OCI-LY3 (cell line): ENCODE measurements around the gene ARFIP1.

Experiments used
- H2AFZ ChIP-seq: fragments of 200-600, 300-600 bp; shearing (Covaris generic); 2 replicates; pipeline ENCODE4 v1.6.0; 2014; ENCODE audit warnings: antibody characterized with exemption, low read depth, low read length
- H3K27ac ChIP-seq: fragments of 200-600, 300-600 bp; sonication (generic); 2 replicates; pipeline ENCODE4 v1.5.1; 2014; ENCODE audit warnings: mild to moderate bottlenecking, low read length, moderate library complexity, mixed read lengths
- H3K27me3 ChIP-seq: fragments of 200-600, 300-600 bp; sonication (generic); 2 replicates; pipeline ENCODE4 v1.6.1; 2014; ENCODE audit warnings: low read depth, low read length, mixed read lengths
- H3K36me3 ChIP-seq: fragments of 200-600, 300-600 bp; sonication (generic); replicated peaks from 2 replicates; pipeline ENCODE3; 2014; ENCODE audit warnings: low read depth, low read length, mixed read lengths
- H3K4me1 ChIP-seq: fragments of 300-600, 200-600 bp; sonication (generic); 2 replicates; pipeline ENCODE4 v1.6.1; 2014; ENCODE audit warnings: low read length, mixed read lengths
- H3K4me2 ChIP-seq: fragments of 200-600, 300-600 bp; sonication (generic); 2 replicates; pipeline ENCODE4 v1.6.1; 2014; ENCODE audit warnings: low read length, mixed read lengths
- H3K4me3 ChIP-seq: fragments of 300-600, 200-600 bp; sonication (generic); 2 replicates; pipeline ENCODE4 v1.5.1; 2014; ENCODE audit warnings: antibody characterized with exemption, mild to moderate bottlenecking, low read length, moderate library complexity
- H3K79me2 ChIP-seq: fragments of 300-600, 200-600 bp; shearing (Covaris generic); 2 replicates; pipeline ENCODE4 v1.6.1; 2014; ENCODE audit warnings: mild to moderate bottlenecking, low read length, mixed read lengths
- H3K9ac ChIP-seq: fragments of 300-600, 200-600 bp; shearing (Covaris generic); 2 replicates; pipeline ENCODE4 v1.6.0; 2014; ENCODE audit warnings: mild to moderate bottlenecking, low read length, moderate library complexity
- H3K9me3 ChIP-seq: fragments of 200-600, 300-600 bp; shearing (Covaris generic); 2 replicates; pipeline ENCODE4 v1.6.1; 2014; ENCODE audit warnings: low read length, mixed read lengths; ENCODE audit not compliant: insufficient read depth
- H4K20me1 ChIP-seq: fragments of 200-600, 300-600 bp; sonication (generic); 2 replicates; pipeline ENCODE4 v1.6.1; 2016; ENCODE audit warnings: low read length, mixed read lengths; ENCODE audit not compliant: insufficient read depth
- CTCF ChIP-seq: fragments of 200-600, 300-600 bp; sonication (generic); IDR thresholded peaks from 2 replicates; pipeline ENCODE4 v1.5.1; 2014; ENCODE audit warnings: antibody characterized with exemption, low read length, low read depth
- EZH2phosphoT487 ChIP-seq: fragments of 200-600 bp; shearing (Covaris generic); IDR thresholded peaks from 2 replicates; pipeline ENCODE4 v1.6.1; 2018; ENCODE audit warnings: antibody characterized with exemption, mixed run types, low read depth

The ARFIP1 gene

DNA sequence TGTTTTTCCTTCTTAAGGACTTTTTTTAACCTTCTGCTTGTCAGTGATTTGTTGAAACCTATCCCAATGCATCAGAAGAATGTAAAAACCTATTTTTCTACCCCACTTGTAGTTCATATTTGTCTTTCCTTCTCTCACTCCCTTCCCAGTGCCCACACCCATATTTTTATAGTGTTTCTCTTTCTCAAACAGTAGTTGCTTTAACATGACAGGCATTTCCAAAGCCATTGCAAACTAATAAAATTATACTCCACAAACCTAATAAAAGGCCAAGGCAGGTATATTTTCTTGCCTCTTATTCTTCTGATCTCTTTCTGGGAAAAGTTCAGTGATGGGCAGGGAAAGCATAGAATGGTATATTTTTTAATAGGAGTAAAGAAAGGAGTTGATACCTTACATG is 120.6 kb downstream of the ARFIP1 start:
- H3K9ac ChIP-seq, result no peak overlapping the region
- no peak overlapping the region for H3K4me3 ChIP-seq
- H3K4me1 ChIP-seq, result no peaks in the 10 kb centered on the region
- TF ChIP-seq CTCF, result no peak
- no peak for TF ChIP-seq EZH2phosphoT487
- no peaks in the 10 kb centered on the region for H4K20me1 ChIP-seq
- no peak overlapping the region for H3K27ac ChIP-seq
- no peaks in the 10 kb centered on the region for H3K27me3 ChIP-seq
- no peak overlapping the region for H3K4me2 ChIP-seq
- H2AFZ ChIP-seq, result no peak overlapping the region
- no peaks in the 10 kb centered on the region for H3K36me3 ChIP-seq
- H3K9me3 ChIP-seq, result no peaks in the 10 kb centered on the region
- H3K79me2 ChIP-seq, result no peaks in the 10 kb centered on the region

DNA sequence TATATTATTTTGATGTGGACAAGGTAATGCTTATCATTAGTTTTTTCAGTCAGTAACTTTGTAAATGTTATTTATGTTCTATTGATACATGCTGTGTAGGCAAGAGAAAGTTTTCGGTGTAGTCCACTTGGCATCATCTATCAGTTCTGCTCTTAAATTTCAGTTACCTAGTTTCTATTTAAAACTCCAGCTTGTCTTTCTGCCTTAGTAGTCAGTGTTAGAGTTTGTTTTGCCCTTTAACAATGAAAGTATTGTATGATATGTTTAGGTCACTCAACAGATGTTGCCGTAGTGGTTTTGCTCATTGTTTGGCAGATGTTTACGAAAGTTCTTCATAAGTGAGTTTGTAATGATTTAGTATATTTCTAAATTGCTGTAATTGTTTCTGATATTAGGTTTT is 121.5 kb downstream of the ARFIP1 start:
- Histone ChIP-seq H3K79me2 (no peaks in the 10 kb centered on the region), H3K4me2 (no peak overlapping the region), H4K20me1 (no peaks in the 10 kb centered on the region), H3K4me1 (no peaks in the 10 kb centered on the region), H3K9me3 (no peaks in the 10 kb centered on the region), H2AFZ (no peak overlapping the region), H3K27ac (no peak overlapping the region), H3K27me3 (no peaks in the 10 kb centered on the region), H3K36me3 (no peaks in the 10 kb centered on the region), H3K4me3 (no peak overlapping the region), H3K9ac (no peak overlapping the region)
- TF ChIP-seq CTCF (no peak), EZH2phosphoT487 (no peak)

GRCh38 chr4:152903658-152904057 is 123.9 kb downstream of the ARFIP1 start:
- H3K79me2 ChIP-seq, result no peaks in the 10 kb centered on the region

DNA sequence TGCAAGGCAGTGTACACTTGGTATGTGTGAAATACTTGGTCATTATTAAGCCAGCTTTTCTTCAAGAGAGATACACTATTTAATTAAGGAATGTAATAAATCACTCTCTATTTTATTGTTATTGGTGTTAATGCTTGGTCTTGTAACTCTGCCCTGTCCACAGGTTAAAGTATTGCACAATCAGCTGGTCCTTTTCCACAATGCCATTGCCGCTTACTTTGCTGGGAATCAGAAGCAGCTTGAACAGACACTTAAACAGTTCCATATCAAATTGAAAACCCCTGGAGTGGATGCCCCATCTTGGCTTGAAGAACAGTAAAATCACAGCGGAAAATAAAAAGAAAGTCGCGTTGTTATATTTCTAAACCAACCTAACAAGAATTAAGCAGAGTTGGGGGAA is 130.1 kb downstream of the ARFIP1 start:
- TF ChIP-seq EZH2phosphoT487 (no peak), CTCF (no peak)
- no peaks in the 10 kb centered on the region for H3K9me3 ChIP-seq

More at GRCh38 chr4:152903658-152904057, 123.9 kb downstream of the ARFIP1 start:
- Histone ChIP-seq H3K36me3 (no peaks in the 10 kb centered on the region), H3K4me3 (no peak overlapping the region), H3K4me1 (peaks cover 4% of the 10 kb centered on the region; the same call in 1 of the 2 replicates), H3K9ac (no peak overlapping the region), H2AFZ (no peak overlapping the region), H3K27me3 (no peaks in the 10 kb centered on the region), H3K27ac (no peak overlapping the region), H3K9me3 (no peaks in the 10 kb centered on the region), H4K20me1 (no peaks in the 10 kb centered on the region), H3K4me2 (no peak overlapping the region)
- no peak for TF ChIP-seq CTCF
- no peak for TF ChIP-seq EZH2phosphoT487

More for the DNA sequence above, 130.1 kb downstream of the ARFIP1 start:
- Histone ChIP-seq H3K36me3 (peaks cover 8% of the 10 kb centered on the region), H3K27ac (no peak overlapping the region), H3K79me2 (no peaks in the 10 kb centered on the region), H4K20me1 (no peaks in the 10 kb centered on the region), H3K9ac (no peak overlapping the region), H3K4me1 (peaks cover 4% of the 10 kb centered on the region; the same call in 1 of the 2 replicates), H3K4me2 (no peak overlapping the region), H2AFZ (no peak overlapping the region), H3K4me3 (no peak overlapping the region), H3K27me3 (no peaks in the 10 kb centered on the region)
